CD8-positive, alpha-beta memory T cell (primary cell): ENCODE data around the gene ADORA2A. TPM values are rescaled to one million over a fixed set of nuclear protein-coding genes. Genes with fewer than 3 reads are reported as not detected.

Experiments
- CTCF ChIA-PET: fragments of 350-600 bp; sonication (Branson Sonifier 250); formaldehyde crosslinking; loops from one replicate; lab custom pipeline; 2021; ENCODE audit warnings: antibody characterized with exemption; lab: Charles Lee
- POLR2A ChIA-PET: fragments of 350-600 bp; sonication (Branson Sonifier 250); formaldehyde crosslinking; loops from one replicate; lab custom pipeline; 2021; ENCODE audit warnings: antibody characterized with exemption; lab: Charles Lee
- DNase-seq, 5 donors: peaks; one replicate each; pipeline versions ENCODE4 v3.0.0 to v3.0.0-alpha.2; 2020 to 2022; ENCODE audit warnings: mixed read lengths in 1 of 5
- H3K27ac ChIP-seq: one replicate; pipeline ENCODE4 v1.7.0; 2013; ENCODE audit warnings: low read depth, mild to moderate bottlenecking, low read length, moderate library complexity
- H3K27me3 ChIP-seq: 2 replicates; pipeline ENCODE4 v1.7.0; 2013; ENCODE audit warnings: low read length, mild to moderate bottlenecking; ENCODE audit not compliant: insufficient read depth, poor library complexity, severe bottlenecking
- H3K36me3 ChIP-seq: 2 replicates; pipeline ENCODE4 v1.7.0; 2013; ENCODE audit warnings: mild to moderate bottlenecking, low read length, moderate library complexity; ENCODE audit not compliant: insufficient read depth
- H3K4me1 ChIP-seq: 2 replicates; pipeline ENCODE4 v1.7.0; 2013; ENCODE audit warnings: mild to moderate bottlenecking, low read length, moderate library complexity; ENCODE audit not compliant: insufficient read depth
- H3K4me3 ChIP-seq: 2 replicates; pipeline ENCODE4 v1.7.0; 2013; ENCODE audit warnings: mild to moderate bottlenecking, low read length
- H3K9me3 ChIP-seq: 2 replicates; pipeline ENCODE4 v1.7.0; 2013; ENCODE audit warnings: mild to moderate bottlenecking, low read length
- H3K27ac Mint-ChIP-seq, 8 donors: one replicate each; pipeline ENCODE4 v1.8.0; 2020 to 2021; ENCODE audit warnings: mixed read lengths in 8 of 8, mild to moderate bottlenecking in 6 of 8, inconsistent platforms in 3 of 8, moderate library complexity in 3 of 8
- H3K27me3 Mint-ChIP-seq, 2 donors: one replicate each; pipeline ENCODE4 v1.8.0; 2020 to 2021; ENCODE audit warnings: mixed read lengths in 2 of 2, mild to moderate bottlenecking in 1 of 2, moderate library complexity in 1 of 2
- H3K36me3 Mint-ChIP-seq, 3 donors: one replicate each; pipeline ENCODE4 v1.8.0; 2020 to 2021; ENCODE audit warnings: mixed read lengths in 3 of 3, inconsistent platforms in 1 of 3, mild to moderate bottlenecking in 1 of 3
- H3K4me1 Mint-ChIP-seq, 3 donors: one replicate each; pipeline ENCODE4 v1.8.0; 2020 to 2021; ENCODE audit warnings: mixed read lengths in 3 of 3, inconsistent platforms in 1 of 3, mild to moderate bottlenecking in 1 of 3
- H3K4me3 Mint-ChIP-seq, 7 donors: one replicate each; pipeline ENCODE4 v1.8.0; 2020 to 2021; ENCODE audit warnings: mixed read lengths in 7 of 7, mild to moderate bottlenecking in 6 of 7, moderate library complexity in 4 of 7, inconsistent platforms in 2 of 7
- H3K9me3 Mint-ChIP-seq, 5 donors: one replicate each; pipeline ENCODE4 v1.8.0; 2020 to 2022; ENCODE audit warnings: mixed read lengths in 5 of 5, mild to moderate bottlenecking in 3 of 5, moderate library complexity in 2 of 5, inconsistent platforms in 1 of 5
- polyA plus RNA-seq: library from polyadenylated mRNA; unstranded; fragments of 300-500 nt; fragmentation: Illumina TruSeq; gene quantifications from one replicate; pipeline ENCODE4 v1.2.3, GENCODE V29; 2021
- total RNA-seq, 2 experiments: library from RNA; stranded (reverse); gene quantifications; one replicate each; pipeline ENCODE4 v1.2.3, GENCODE V29; 2021

Gene ADORA2A
- total and polyA plus RNA-seq, 3 experiments from 2014 or later: 23.2 to 89.6 (median 26.7) TPM

GRCh38 chr22:24398409-24398808 lies 29.0 kb upstream of the ADORA2A start:
- no peak for DNase-seq
- CTCF ChIA-PET: no interaction called here
- peaks cover 0 to 2% of the 10 kb centered on the region in 2 donors for H3K27me3 Mint-ChIP-seq
- Histone ChIP-seq H3K4me3 (no peak overlapping the region), H3K9me3 (no peaks in the 10 kb centered on the region), H3K27ac (no peak overlapping the region), H3K4me1 (no peaks in the 10 kb centered on the region), H3K27me3 (no peaks in the 10 kb centered on the region), H3K36me3 (peaks cover 4% of the 10 kb centered on the region)
- POLR2A ChIA-PET: no interaction called here
- H3K36me3 Mint-ChIP-seq: peaks cover 4 to 64% (median 8%) of the 10 kb centered on the region in 3 donors
- peaks cover 19 to 22% (median 21%) of the 10 kb centered on the region in 3 donors for H3K4me1 Mint-ChIP-seq
- no peak overlapping the region for H3K4me3 Mint-ChIP-seq
- no peaks in the 10 kb centered on the region for H3K9me3 Mint-ChIP-seq
- peak overlapping the region in 3 of 8 donors; percentile 4 to 65 (median 20) for H3K27ac Mint-ChIP-seq

GRCh38 chr22:24400034-24400725 lies 27.2 kb upstream of the ADORA2A start:
- DNase-seq: no peak
- H3K36me3 ChIP-seq: peaks cover 4% of the 10 kb centered on the region
- H3K4me1 ChIP-seq: no peaks in the 10 kb centered on the region
- Mint-ChIP-seq H3K9me3 (no peaks in the 10 kb centered on the region), H3K4me1 (peaks cover 19 to 22% (median 20%) of the 10 kb centered on the region in 3 donors), H3K27me3 (peaks cover 0 to 2% of the 10 kb centered on the region in 2 donors), H3K27ac (peak overlapping the region in 4 of 8 donors; percentile 9 to 88 (median 71)), H3K4me3 (peak overlapping the region in 3 of 7 donors; percentile 79 to 85 (median 80)), H3K36me3 (peaks cover 4 to 73% (median 13%) of the 10 kb centered on the region in 3 donors)
- no peaks in the 10 kb centered on the region for H3K27me3 ChIP-seq
- no peak overlapping the region for H3K27ac ChIP-seq
- ChIA-PET CTCF (no interaction called here), POLR2A (no interaction called here)
- no peak overlapping the region for H3K4me3 ChIP-seq
- H3K9me3 ChIP-seq: no peaks in the 10 kb centered on the region

GRCh38 chr22:24400726-24401596 lies 26.4 kb upstream of the ADORA2A start:
- H3K36me3 Mint-ChIP-seq: peaks cover under 1 to 70% (median 9%) of the 10 kb centered on the region in 3 donors
- peak overlapping the region; percentile 4 to 88 (median 70) for H3K27ac Mint-ChIP-seq
- H3K9me3 Mint-ChIP-seq: no peaks in the 10 kb centered on the region
- POLR2A ChIA-PET: no interaction called here
- CTCF ChIA-PET: no interaction called here
- Histone ChIP-seq H3K9me3 (no peaks in the 10 kb centered on the region), H3K27ac (no peak overlapping the region), H3K27me3 (no peaks in the 10 kb centered on the region), H3K4me3 (no peak overlapping the region), H3K36me3 (peaks cover 1% of the 10 kb centered on the region), H3K4me1 (no peaks in the 10 kb centered on the region)
- H3K27me3 Mint-ChIP-seq: no peaks in the 10 kb centered on the region
- peak overlapping the region; percentile 6 to 85 (median 79) for H3K4me3 Mint-ChIP-seq
- peaks cover 19 to 24% (median 20%) of the 10 kb centered on the region in 3 donors for H3K4me1 Mint-ChIP-seq
- no peak for DNase-seq

- H3K27ac Mint-ChIP-seq: peak overlapping the region in 3 of 8 donors; percentile 26 to 81 (median 71)
- CTCF ChIA-PET: no interaction called here
These were observed 25.4 kb upstream of the ADORA2A start for GRCh38 chr22:24401931-24402367.

GRCh38 chr22:24402460-24403192 lies 24.8 kb upstream of the ADORA2A start:
- Histone ChIP-seq H3K27me3 (no peaks in the 10 kb centered on the region), H3K27ac (no peak overlapping the region), H3K36me3 (no peaks in the 10 kb centered on the region), H3K4me1 (peaks cover 10% of the 10 kb centered on the region), H3K9me3 (no peaks in the 10 kb centered on the region), H3K4me3 (no peak overlapping the region)
- ChIA-PET CTCF (no interaction called here), POLR2A (no interaction called here)
- no peaks in the 10 kb centered on the region for H3K27me3 Mint-ChIP-seq
- H3K27ac Mint-ChIP-seq: peak overlapping the region in 4 of 8 donors; percentile 48 to 81 (median 61)
- no peaks in the 10 kb centered on the region for H3K9me3 Mint-ChIP-seq
- peaks cover 30 to 39% (median 31%) of the 10 kb centered on the region in 3 donors for H3K4me1 Mint-ChIP-seq
- DNase-seq: no peak
- H3K4me3 Mint-ChIP-seq: no peak overlapping the region
- H3K36me3 Mint-ChIP-seq: peaks cover 0 to 62% (median 8%) of the 10 kb centered on the region in 3 donors

More at GRCh38 chr22:24401931-24402367, 25.4 kb upstream of the ADORA2A start:
- DNase-seq: no peak
- H3K36me3 Mint-ChIP-seq: peaks cover 0 to 64% (median 8%) of the 10 kb centered on the region in 3 donors
- no peaks in the 10 kb centered on the region for H3K9me3 Mint-ChIP-seq
- H3K4me1 ChIP-seq: peaks cover 8% of the 10 kb centered on the region
- H3K27me3 ChIP-seq: no peaks in the 10 kb centered on the region
- no peaks in the 10 kb centered on the region for H3K9me3 ChIP-seq
- H3K4me1 Mint-ChIP-seq: peaks cover 23 to 32% (median 25%) of the 10 kb centered on the region in 3 donors
- no peaks in the 10 kb centered on the region for H3K27me3 Mint-ChIP-seq
- H3K4me3 ChIP-seq: no peak overlapping the region
- H3K36me3 ChIP-seq: no peaks in the 10 kb centered on the region
- POLR2A ChIA-PET: no interaction called here
- H3K4me3 Mint-ChIP-seq: no peak overlapping the region
- no peak overlapping the region for H3K27ac ChIP-seq

GRCh38 chr22:24403346-24403745 lies 24.1 kb upstream of the ADORA2A start:
- no peaks in the 10 kb centered on the region for H3K27me3 Mint-ChIP-seq
- ChIA-PET POLR2A (no interaction called here), CTCF (no interaction called here)
- peaks cover 0 to 56% (median 8%) of the 10 kb centered on the region in 3 donors for H3K36me3 Mint-ChIP-seq
- H3K27ac Mint-ChIP-seq: peak overlapping the region in 1 of 8 donors; percentile 22
- peaks cover 37 to 46% (median 38%) of the 10 kb centered on the region in 3 donors for H3K4me1 Mint-ChIP-seq
- no peak overlapping the region for H3K4me3 Mint-ChIP-seq
- H3K9me3 Mint-ChIP-seq: no peaks in the 10 kb centered on the region
- Histone ChIP-seq H3K27ac (no peak overlapping the region), H3K9me3 (no peaks in the 10 kb centered on the region), H3K4me3 (no peak overlapping the region), H3K4me1 (peaks cover 17% of the 10 kb centered on the region), H3K27me3 (no peaks in the 10 kb centered on the region), H3K36me3 (no peaks in the 10 kb centered on the region)
- no peak for DNase-seq

- Histone ChIP-seq H3K4me1 (peaks cover 28% of the 10 kb centered on the region), H3K36me3 (no peaks in the 10 kb centered on the region), H3K4me3 (no peak overlapping the region), H3K27ac (no peak overlapping the region), H3K27me3 (no peaks in the 10 kb centered on the region), H3K9me3 (no peaks in the 10 kb centered on the region)
- H3K4me3 Mint-ChIP-seq: no peak overlapping the region
- H3K27me3 Mint-ChIP-seq: no peaks in the 10 kb centered on the region
- peaks cover 0 to 51% (median 8%) of the 10 kb centered on the region in 3 donors for H3K36me3 Mint-ChIP-seq
- no peaks in the 10 kb centered on the region for H3K9me3 Mint-ChIP-seq
- peaks cover 47 to 55% (median 49%) of the 10 kb centered on the region in 3 donors for H3K4me1 Mint-ChIP-seq
- H3K27ac Mint-ChIP-seq: peak overlapping the region in 2 of 8 donors; percentile 34 to 50
- ChIA-PET CTCF (no interaction called here), POLR2A (no interaction called here)
- DNase-seq: no peak
These were observed 22.7 kb upstream of the ADORA2A start for GRCh38 chr22:24404561-24405275.
